Lower leg skin (tissue), 4 donors: ENCODE data around the gene CMSS1. TPM values are rescaled to one million over a fixed set of nuclear protein-coding genes. Genes with fewer than 3 reads are reported as not detected.

Experiments used
- DNase-seq, 2 donors: peaks; one replicate each; pipeline ENCODE4 v3.0.0-alpha.2; 2019; ENCODE audit warnings: low spot score in 2 of 2
- H3K4me3 ChIP-seq: fragments of 200-600 bp; sonication (generic); 2 replicates; pipeline ENCODE4 v1.5.1; 2017; ENCODE audit warnings: mild to moderate bottlenecking, low read depth; ENCODE audit not compliant: poor library complexity, severe bottlenecking
- POLR2A ChIP-seq, 2 donors: fragments of 450-650 bp; IDR thresholded peaks; one replicate each; pipeline ENCODE4 v1.6.1; 2016 to 2017; ENCODE audit warnings: antibody characterized with exemption in 2 of 2, mild to moderate bottlenecking in 1 of 2, moderate library complexity in 1 of 2
- WGBS, 2 donors: methylation state at CpG; one replicate each; pipeline ENCODE4 v1.1.5; 2018; 5-methylcytosine and 5-hydroxymethylcytosine counted together
- intact Hi-C: fragments of 100-400 bp; cut with DNase I; formaldehyde crosslinking; loops from one replicate; pipeline ENCODE4 v1.15.0; 2023; ENCODE audit warnings: low total_unique reads
- total RNA-seq, 4 donors: library from RNA; depleted of rRNA; stranded (reverse); fragments of >200 nt; gene quantifications; one replicate each; pipeline ENCODE4 v1.1.0, GENCODE V29; 2016
- TF ChIP-seq, protein P1 (sequence below), 3 donors: fragments of 450-650 bp; IDR thresholded peaks; one replicate each; pipeline ENCODE4 v1.5.1; 2016; ENCODE audit warnings: antibody characterized with exemption in 3 of 3, mild to moderate bottlenecking in 3 of 3, moderate library complexity in 2 of 3

CMSS1 gene
- total RNA-seq, 4 donors from 2014 or later = 3.7 to 13.2 (median 7.5) TPM

DNA sequence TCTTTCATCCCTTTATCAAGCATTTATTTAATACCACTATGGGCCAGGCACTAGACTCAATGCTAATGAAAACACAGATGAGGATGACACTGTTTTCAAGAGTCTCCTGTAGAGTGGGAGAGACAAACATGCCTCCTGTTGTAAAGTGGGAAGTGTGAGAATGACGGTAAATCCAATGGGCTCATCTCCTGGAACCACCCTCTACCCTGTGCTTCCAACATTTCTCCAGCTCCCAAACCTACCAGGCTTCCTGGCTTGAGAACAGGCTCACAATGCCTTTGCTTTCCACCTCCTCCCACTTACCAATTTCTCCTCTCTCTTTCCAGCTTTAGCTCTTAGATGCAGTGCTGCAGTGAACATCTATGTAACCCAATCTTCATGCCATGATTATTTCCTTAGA lies 389.0 kb downstream of the CMSS1 start:
- intact Hi-C loops = no loop called here
- no peak for DNase-seq
- whole genome bisulfite sequencing, 2 donors = 86 to 90% methylated on average over 1 of the region's 1 CpG
- TF ChIP-seq POLR2A (IDR thresholded peaks at IDR 0.05) = no peak
- TF ChIP-seq, protein P1, sequence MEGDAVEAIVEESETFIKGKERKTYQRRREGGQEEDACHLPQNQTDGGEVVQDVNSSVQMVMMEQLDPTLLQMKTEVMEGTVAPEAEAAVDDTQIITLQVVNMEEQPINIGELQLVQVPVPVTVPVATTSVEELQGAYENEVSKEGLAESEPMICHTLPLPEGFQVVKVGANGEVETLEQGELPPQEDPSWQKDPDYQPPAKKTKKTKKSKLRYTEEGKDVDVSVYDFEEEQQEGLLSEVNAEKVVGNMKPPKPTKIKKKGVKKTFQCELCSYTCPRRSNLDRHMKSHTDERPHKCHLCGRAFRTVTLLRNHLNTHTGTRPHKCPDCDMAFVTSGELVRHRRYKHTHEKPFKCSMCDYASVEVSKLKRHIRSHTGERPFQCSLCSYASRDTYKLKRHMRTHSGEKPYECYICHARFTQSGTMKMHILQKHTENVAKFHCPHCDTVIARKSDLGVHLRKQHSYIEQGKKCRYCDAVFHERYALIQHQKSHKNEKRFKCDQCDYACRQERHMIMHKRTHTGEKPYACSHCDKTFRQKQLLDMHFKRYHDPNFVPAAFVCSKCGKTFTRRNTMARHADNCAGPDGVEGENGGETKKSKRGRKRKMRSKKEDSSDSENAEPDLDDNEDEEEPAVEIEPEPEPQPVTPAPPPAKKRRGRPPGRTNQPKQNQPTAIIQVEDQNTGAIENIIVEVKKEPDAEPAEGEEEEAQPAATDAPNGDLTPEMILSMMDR (IDR thresholded peaks at IDR 0.05) = no peak
- H3K4me3 ChIP-seq = no peak overlapping the region

DNA sequence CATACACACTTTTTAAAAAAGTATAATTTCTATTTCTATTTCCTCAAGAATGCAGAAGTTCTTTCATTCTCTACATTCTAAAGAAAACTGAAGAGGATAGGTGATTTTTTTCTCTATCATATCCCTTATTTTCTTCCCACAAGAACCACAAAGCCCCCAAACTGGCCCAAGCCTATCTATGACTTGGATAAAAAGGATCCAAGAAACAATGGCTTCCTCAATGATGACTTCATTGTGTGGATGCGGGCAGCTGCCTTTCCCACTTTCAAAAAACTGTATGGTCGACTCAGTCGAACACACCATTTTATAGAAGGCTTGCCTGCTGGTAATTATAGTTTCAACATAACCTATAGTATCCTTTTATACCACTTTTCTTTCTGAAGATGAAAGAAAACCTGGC lies 390.2 kb downstream of the CMSS1 start:
- TF ChIP-seq POLR2A (IDR thresholded peaks at IDR 0.05) = no peak
- TF ChIP-seq, protein P1 (IDR thresholded peaks at IDR 0.05) = no peak
- WGBS, 2 donors = 95 to 98% methylated on average over 3 of the region's 3 CpGs
- intact Hi-C loops = no loop called here
- DNase-seq = no peak
- no peak overlapping the region for H3K4me3 ChIP-seq

- TF ChIP-seq POLR2A (IDR thresholded peaks at IDR 0.05) = no peak
- TF ChIP-seq, protein P1 (IDR thresholded peaks at IDR 0.05) = no peak
- 90 to 92% methylated on average over 2 of the region's 2 CpGs for WGBS, 2 donors
- intact Hi-C loops = no loop called here
- no peak for DNase-seq
- no peak overlapping the region for H3K4me3 ChIP-seq
These were observed 391.5 kb downstream of the CMSS1 start for GRCh38 chr3:100209169-100209568.

GRCh38 chr3:100209948-100210771 lies 392.5 kb downstream of the CMSS1 start:
- intact Hi-C loops = no loop called here
- TF ChIP-seq POLR2A (IDR thresholded peaks at IDR 0.05) = no peak
- TF ChIP-seq, protein P1 (IDR thresholded peaks at IDR 0.05) = no peak
- no peak overlapping the region for H3K4me3 ChIP-seq

GRCh38 chr3:100210772-100211135 lies 393.1 kb downstream of the CMSS1 start:
- 5 to 8% methylated on average over 3 of the region's 3 CpGs for WGBS, 2 donors
- H3K4me3 ChIP-seq = no peak overlapping the region
- TF ChIP-seq, protein P1 (IDR thresholded peaks at IDR 0.05) = no peak
- TF ChIP-seq POLR2A (IDR thresholded peaks at IDR 0.05) = no peak
- intact Hi-C loops = no loop called here
- no peak for DNase-seq

More at GRCh38 chr3:100209948-100210771, 392.5 kb downstream of the CMSS1 start:
- WGBS, 2 donors = 25 to 43% methylated on average over 2 of the region's 2 CpGs
- no peak for DNase-seq
